HEK293T (cell line): ENCODE measurements around the gene SPA17.

Experiments used
- ARNT ChIP-seq: fragments of 450-650 bp; IDR thresholded peaks from 2 replicates; pipeline ENCODE4 v1.6.1; 2017; ENCODE audit warnings: mild to moderate bottlenecking
- BHLHE40 ChIP-seq: fragments of 450-650 bp; IDR thresholded peaks from 2 replicates; pipeline ENCODE4 v1.6.1; 2016; ENCODE audit warnings: mild to moderate bottlenecking, moderate library complexity, borderline replicate concordance
- ELF4 ChIP-seq: fragments of 450-650 bp; IDR thresholded peaks from 2 replicates; pipeline ENCODE4 v1.6.1; 2017; ENCODE audit warnings: antibody characterized with exemption
- FOXA1 ChIP-seq: fragments of 450-650 bp; IDR thresholded peaks from 2 replicates; pipeline ENCODE4 v1.6.1; 2016; ENCODE audit warnings: mild to moderate bottlenecking
- FOXK2 ChIP-seq: fragments of 450-650 bp; IDR thresholded peaks from 2 replicates; pipeline ENCODE4 v1.6.1; 2016; ENCODE audit warnings: mild to moderate bottlenecking
- FOXM1 ChIP-seq: fragments of 450-650 bp; IDR thresholded peaks from 2 replicates; pipeline ENCODE4 v1.6.1; 2017; ENCODE audit warnings: mild to moderate bottlenecking, borderline replicate concordance
- HDGF ChIP-seq: fragments of 450-650 bp; IDR thresholded peaks from 2 replicates; pipeline ENCODE4 v1.6.1; 2017; ENCODE audit warnings: antibody characterized with exemption, borderline replicate concordance
- L3MBTL2 ChIP-seq: fragments of 450-650 bp; conservative IDR thresholded peaks from 2 replicates; pipeline ENCODE4 v1.6.1; 2016; ENCODE audit warnings: mild to moderate bottlenecking
- LEF1 ChIP-seq: fragments of 450-650 bp; IDR thresholded peaks from 2 replicates; pipeline ENCODE4 v1.6.1; 2017; ENCODE audit warnings: mild to moderate bottlenecking, borderline replicate concordance
- NFRKB ChIP-seq: fragments of 450-650 bp; IDR thresholded peaks from 2 replicates; pipeline ENCODE4 v1.6.1; 2016; ENCODE audit warnings: mild to moderate bottlenecking, moderate library complexity
- SP1 ChIP-seq: fragments of 450-650 bp; IDR thresholded peaks from 2 replicates; pipeline ENCODE4 v1.6.1; 2017
- SUZ12 ChIP-seq: fragments of 450-650 bp; IDR thresholded peaks from 2 replicates; pipeline ENCODE4 v1.6.1; 2016; ENCODE audit warnings: mild to moderate bottlenecking
- TARDBP ChIP-seq: fragments of 450-650 bp; IDR thresholded peaks from 2 replicates; pipeline ENCODE4 v1.6.1; 2016

DNA sequence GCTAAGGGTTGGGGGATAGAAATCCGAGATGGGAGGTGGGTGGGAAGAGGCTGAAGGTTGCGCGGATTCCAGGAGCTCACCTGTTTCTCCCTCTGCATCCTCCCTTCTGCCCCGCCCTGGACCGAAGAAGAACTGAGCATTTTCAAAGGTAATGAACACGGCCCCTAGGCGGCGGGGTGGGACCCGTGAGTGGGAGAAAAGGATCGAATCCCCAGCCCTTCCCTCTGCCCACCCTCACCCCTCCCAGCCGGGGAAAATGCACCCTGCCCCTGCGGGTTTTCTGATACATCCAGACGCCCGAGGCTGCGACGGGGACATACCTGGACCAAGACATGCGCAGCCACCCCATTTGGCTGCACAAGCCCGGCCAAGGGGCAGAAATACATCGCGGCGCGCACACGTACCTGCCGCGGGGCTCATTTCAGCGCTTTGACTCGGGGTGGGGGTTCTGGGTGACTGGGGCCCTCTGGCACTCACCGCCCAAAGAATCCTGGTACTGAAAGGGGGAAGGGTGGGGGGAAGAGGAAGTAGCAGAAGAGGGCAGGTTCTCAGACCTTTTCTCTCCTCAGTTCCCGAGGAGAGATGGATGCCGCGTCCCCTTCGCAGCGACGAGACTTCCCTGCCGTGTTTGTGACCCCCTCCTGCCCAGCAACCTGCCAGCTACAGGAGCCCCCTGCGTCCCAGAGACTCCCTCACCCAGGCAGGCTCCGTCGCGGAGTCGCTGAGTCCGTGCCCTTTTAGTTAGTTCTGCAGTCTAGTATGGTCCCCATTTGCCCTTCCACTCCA lies 72.3 kb downstream of the SPA17 start:
- TF ChIP-seq SP1 (no peak), FOXM1 (no peak), SUZ12 (no peak), FOXA1 (no peak), HDGF (no peak), ELF4 (no peak), NFRKB (no peak), BHLHE40 (no peak), ARNT (no peak), LEF1 (no peak), TARDBP (no peak), L3MBTL2 (no peak), FOXK2 (no peak)
